Left lung (tissue), 10 donors: ENCODE data around the gene ZNF33A. TPM values are rescaled to one million over a fixed set of nuclear protein-coding genes. Genes with fewer than 3 reads are reported as not detected.
"Not testable (repeated sequence)": the region's sequence is repeated elsewhere in the genome, so short reads cannot be mapped to it uniquely, and the experiment has no call there.

Source experiments
- ATAC-seq: fragments of 200-7000 bp; cut with Tn5 transposase; one replicate; pipeline ENCODE4 v1.9.1; 2020; ENCODE audit warnings: moderate library complexity
- DNase-seq, 4 donors: peaks; one replicate each; pipeline ENCODE4 v3.0.0-alpha.2; 2013 to 2020
- H3K27ac ChIP-seq, 2 donors: fragments of 200-600 bp; sonication (generic) in 1 of 2; one replicate each; pipeline versions ENCODE4 v1.5.0 to v1.8.0; 2020 to 2021
- H3K27me3 ChIP-seq, 2 donors: fragments of 200-600 bp; sonication (generic) in 1 of 2; one replicate each; pipeline versions ENCODE4 v1.5.0 to v1.8.0; 2020 to 2021
- H3K36me3 ChIP-seq, 2 donors: fragments of 200-600 bp; sonication (generic) in 1 of 2; one replicate each; pipeline versions ENCODE4 v1.5.0 to v1.8.0; 2020 to 2021
- H3K4me1 ChIP-seq, 2 donors: fragments of 200-600 bp; one replicate each; pipeline ENCODE4 v1.8.0; 2021
- H3K4me3 ChIP-seq, 2 donors: fragments of 200-600 bp; sonication (generic) in 1 of 2; one replicate each; pipeline versions ENCODE4 v1.5.0 to v1.8.0; 2020 to 2021; ENCODE audit warnings: mild to moderate bottlenecking in 1 of 2
- H3K9me3 ChIP-seq, 2 donors: fragments of 200-600 bp; sonication (generic) in 1 of 2; one replicate each; pipeline versions ENCODE4 v1.5.0 to v1.8.0; 2020 to 2021
- intact Hi-C, 2 donors: fragments of 100-400 bp; cut with DNase I; formaldehyde crosslinking; loops; one replicate each; pipeline versions ENCODE4 v1.11.2 to v1.14.2; 2022
- polyA plus RNA-seq, 6 donors: library from polyadenylated mRNA; unstranded; fragments of 120-200 nt; gene quantifications; one replicate each; pipeline ENCODE4 v1.2.1, GENCODE V29; 2013; ENCODE audit not compliant: insufficient read length in 6 of 6
- total RNA-seq, 2 donors: library from RNA; stranded (reverse); fragmentation: NEBNext Ultra II Directional; extraction: Animal tissue kit (Norgen Biotek cat#: 25700); gene quantifications; one replicate each; pipeline ENCODE4 v1.2.1, GENCODE V29; 2021
- TF ChIP-seq, protein P1 (sequence below), 2 donors: fragments of 200-600 bp; sonication (generic) in 1 of 2; IDR thresholded peaks; one replicate each; pipeline versions ENCODE4 v1.5.0 to v1.8.0; 2021; ENCODE audit warnings: antibody characterized with exemption in 2 of 2
- donor health status: DM: no; HTN: yes; CAD: no.
- donor health status: DM: no; HTN: no; CAD: no.

Gene ZNF33A
- total and polyA plus RNA-seq, 8 donors: 25.8 to 43.1 (median 39.4) TPM

DNA sequence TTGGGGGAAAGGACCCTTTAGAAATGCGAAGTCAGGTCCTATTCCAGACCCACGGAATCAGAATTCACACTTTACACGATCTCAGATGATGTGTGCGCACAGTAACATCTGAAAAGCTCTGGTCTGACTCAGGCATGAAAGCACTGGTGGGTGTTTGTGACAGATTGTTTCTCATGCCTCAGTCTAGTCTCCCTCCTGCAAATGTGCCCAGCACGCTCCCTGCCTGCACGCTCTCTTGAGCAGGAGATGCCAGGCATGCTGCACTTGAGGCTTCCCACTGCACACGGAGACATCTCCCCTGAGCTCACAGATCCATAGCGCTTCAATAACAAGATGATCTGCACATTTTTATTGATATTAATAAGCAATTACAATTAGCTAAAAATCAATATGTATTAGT is 60.0 kb downstream of the ZNF33A start:
- H3K36me3 ChIP-seq: no peaks in the 10 kb centered on the region
- no peaks in the 10 kb centered on the region for H3K4me1 ChIP-seq
- DNase-seq: no peak
- H3K9me3 ChIP-seq: peaks cover 0 to under 1% of the 10 kb centered on the region in 2 donors
- no peaks in the 10 kb centered on the region for H3K27me3 ChIP-seq
- intact Hi-C loops: no loop called here
- TF ChIP-seq, protein P1, sequence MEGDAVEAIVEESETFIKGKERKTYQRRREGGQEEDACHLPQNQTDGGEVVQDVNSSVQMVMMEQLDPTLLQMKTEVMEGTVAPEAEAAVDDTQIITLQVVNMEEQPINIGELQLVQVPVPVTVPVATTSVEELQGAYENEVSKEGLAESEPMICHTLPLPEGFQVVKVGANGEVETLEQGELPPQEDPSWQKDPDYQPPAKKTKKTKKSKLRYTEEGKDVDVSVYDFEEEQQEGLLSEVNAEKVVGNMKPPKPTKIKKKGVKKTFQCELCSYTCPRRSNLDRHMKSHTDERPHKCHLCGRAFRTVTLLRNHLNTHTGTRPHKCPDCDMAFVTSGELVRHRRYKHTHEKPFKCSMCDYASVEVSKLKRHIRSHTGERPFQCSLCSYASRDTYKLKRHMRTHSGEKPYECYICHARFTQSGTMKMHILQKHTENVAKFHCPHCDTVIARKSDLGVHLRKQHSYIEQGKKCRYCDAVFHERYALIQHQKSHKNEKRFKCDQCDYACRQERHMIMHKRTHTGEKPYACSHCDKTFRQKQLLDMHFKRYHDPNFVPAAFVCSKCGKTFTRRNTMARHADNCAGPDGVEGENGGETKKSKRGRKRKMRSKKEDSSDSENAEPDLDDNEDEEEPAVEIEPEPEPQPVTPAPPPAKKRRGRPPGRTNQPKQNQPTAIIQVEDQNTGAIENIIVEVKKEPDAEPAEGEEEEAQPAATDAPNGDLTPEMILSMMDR (IDR thresholded peaks at IDR 0.05): no peak
- H3K27ac ChIP-seq: no peak overlapping the region
- H3K4me3 ChIP-seq: no peak overlapping the region
- no peak for ATAC-seq

DNA sequence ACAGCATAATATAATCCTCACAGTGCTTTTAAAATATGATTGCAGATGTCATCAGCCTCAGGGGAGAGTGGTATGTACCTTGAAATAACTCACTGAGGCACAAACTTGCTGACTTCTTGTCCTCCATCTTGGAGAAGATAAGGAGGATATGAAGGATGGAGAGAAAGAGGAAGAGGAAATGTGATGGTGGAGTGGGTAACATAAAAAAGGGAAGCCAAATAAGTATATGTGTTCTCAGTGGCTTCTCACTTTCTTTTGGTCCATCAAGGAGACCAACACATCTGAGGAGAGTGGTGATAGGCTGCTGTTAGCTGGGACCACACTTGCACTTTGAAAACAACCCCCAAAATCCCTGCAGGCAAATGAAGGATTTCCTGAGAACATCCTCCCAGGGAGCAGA is 62.1 kb downstream of the ZNF33A start:
- intact Hi-C loops: no loop called here

DNA sequence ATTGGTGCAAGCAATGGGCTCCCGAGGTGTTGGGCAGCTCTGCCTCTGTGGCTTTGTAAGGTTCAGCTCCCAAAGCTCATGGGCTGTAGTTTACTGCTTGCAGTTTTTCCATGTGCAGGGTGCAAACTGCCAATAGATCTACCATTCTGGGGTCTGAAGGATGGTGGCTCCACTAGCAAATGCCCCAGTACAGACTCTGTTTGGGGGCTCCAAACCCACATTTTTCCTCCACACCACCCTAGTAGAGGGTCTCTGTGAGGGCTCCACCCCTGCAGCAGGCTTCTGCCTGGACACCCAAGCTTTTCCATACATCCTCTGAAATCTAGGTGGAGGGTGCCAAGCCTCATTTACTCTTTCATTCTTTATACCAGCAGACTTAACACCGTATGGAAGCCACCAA is 66.2 kb downstream of the ZNF33A start:
- Histone ChIP-seq H3K27me3 (no peaks in the 10 kb centered on the region), H3K4me1 (no peaks in the 10 kb centered on the region), H3K27ac (no peak overlapping the region), H3K4me3 (no peak overlapping the region), H3K9me3 (peaks cover 0 to 16% of the 10 kb centered on the region in 2 donors), H3K36me3 (no peaks in the 10 kb centered on the region)
- intact Hi-C loops: no loop called here
- ATAC-seq (no peak), DNase-seq (no peak)
- TF ChIP-seq, protein P1 (IDR thresholded peaks at IDR 0.05): no peak

More for the DNA sequence above, 62.1 kb downstream of the ZNF33A start:
- no peak for DNase-seq
- peaks cover 0 to 16% of the 10 kb centered on the region in 2 donors for H3K9me3 ChIP-seq
- no peak overlapping the region for H3K27ac ChIP-seq
- TF ChIP-seq, protein P1 (IDR thresholded peaks at IDR 0.05): no peak
- H3K27me3 ChIP-seq: no peaks in the 10 kb centered on the region
- no peak for ATAC-seq
- H3K4me1 ChIP-seq: no peaks in the 10 kb centered on the region
- H3K36me3 ChIP-seq: no peaks in the 10 kb centered on the region
- H3K4me3 ChIP-seq: no peak overlapping the region

DNA sequence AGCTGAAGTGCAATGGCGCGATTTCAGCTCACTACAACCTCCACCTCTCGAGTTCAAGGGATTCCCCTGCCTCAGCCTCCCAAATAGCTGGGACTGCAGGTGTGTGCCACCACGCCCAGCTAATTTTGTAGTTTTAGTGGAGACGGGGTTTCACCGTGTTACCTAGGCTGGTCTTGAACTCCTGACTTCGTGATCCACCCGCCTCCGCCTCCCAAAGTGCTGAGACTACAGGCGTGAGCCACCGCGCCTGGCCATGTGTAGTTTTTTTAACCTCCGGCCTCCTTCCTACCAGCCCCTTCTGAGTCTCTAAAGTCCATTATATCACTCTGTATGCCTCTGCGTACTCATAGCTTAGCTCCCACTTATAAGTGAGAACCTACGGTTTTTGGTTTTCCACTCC is 82.8 kb downstream of the ZNF33A start:
- not testable (repeated sequence) for H3K27me3 ChIP-seq, H3K9me3 ChIP-seq, H3K27ac ChIP-seq, H3K4me1 ChIP-seq, DNase-seq, ATAC-seq
- Histone ChIP-seq H3K4me3 (peak overlapping the region; percentile 46 to 78), H3K36me3 (peaks cover 0 to 27% of the 10 kb centered on the region in 2 donors)
- intact Hi-C loops: loop anchor here in 1 of 2 donors (10.0 kb wide), 1 partner anchor 109 kb away; no protein-coding TSS in a partner anchor

DNA sequence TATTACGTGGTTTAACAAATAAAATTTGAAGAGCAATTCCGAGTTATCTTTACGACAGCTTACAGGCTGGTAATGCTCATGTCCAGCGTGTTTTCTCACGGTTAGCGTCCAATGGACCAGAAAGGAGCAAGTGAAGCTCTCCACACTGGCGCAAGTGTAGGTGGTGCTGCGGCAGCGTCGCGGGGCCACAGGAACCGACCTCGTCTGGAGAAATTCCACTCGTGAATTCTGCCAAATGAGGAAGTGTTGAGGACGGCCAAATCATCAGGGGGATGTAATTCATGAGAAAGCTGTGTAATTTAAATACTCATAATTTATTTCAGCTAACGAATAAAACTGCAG is 83.3 kb downstream of the ZNF33A start:
- H3K4me1 ChIP-seq: peaks cover 5 to 10% of the 10 kb centered on the region in 2 donors
- TF ChIP-seq, protein P1 (IDR thresholded peaks at IDR 0.05): no peak
- H3K4me3 ChIP-seq: peak overlapping the region; percentile 46 to 78
- intact Hi-C loops: loop anchor here in 1 of 2 donors (10.0 kb wide), 1 partner anchor 109 kb away; no protein-coding TSS in a partner anchor
- ATAC-seq: peak; percentile 45
- H3K27me3 ChIP-seq: no peaks in the 10 kb centered on the region
- H3K36me3 ChIP-seq: peaks cover 0 to 31% of the 10 kb centered on the region in 2 donors
- H3K9me3 ChIP-seq: peaks cover 0 to 3% of the 10 kb centered on the region in 2 donors
- peak overlapping the region; percentile 75 to 85 for H3K27ac ChIP-seq
- DNase-seq: no peak
